Activated T-cell treated with anti-CD3 and anti-CD28 coated beads, Interleukin-2, amount 50 U/mL, for 24 hours (primary cell): ENCODE data around the gene RALGAPA2.

Experiments used
- DNase-seq: peaks from one replicate; pipeline ENCODE4 v3.0.0-alpha.2; 2020
- H3K27ac Mint-ChIP-seq: 2 replicates; pipeline ENCODE4 v1.8.0; 2020; ENCODE audit warnings: mild to moderate bottlenecking, mixed read lengths
- H3K27me3 Mint-ChIP-seq: 2 replicates; pipeline ENCODE4 v1.8.0; 2020; ENCODE audit warnings: mixed read lengths
- H3K36me3 Mint-ChIP-seq: 2 replicates; pipeline ENCODE4 v1.8.0; 2020; ENCODE audit warnings: low read depth, mixed read lengths
- H3K4me1 Mint-ChIP-seq: 2 replicates; pipeline ENCODE4 v1.8.0; 2020; ENCODE audit warnings: low read depth, mixed read lengths
- H3K4me3 Mint-ChIP-seq: 2 replicates; pipeline ENCODE4 v1.8.0; 2020; ENCODE audit warnings: mild to moderate bottlenecking, moderate library complexity, mixed read lengths
- H3K9me3 Mint-ChIP-seq: 2 replicates; pipeline ENCODE4 v1.8.0; 2020; ENCODE audit warnings: mixed read lengths

RALGAPA2 gene

DNA sequence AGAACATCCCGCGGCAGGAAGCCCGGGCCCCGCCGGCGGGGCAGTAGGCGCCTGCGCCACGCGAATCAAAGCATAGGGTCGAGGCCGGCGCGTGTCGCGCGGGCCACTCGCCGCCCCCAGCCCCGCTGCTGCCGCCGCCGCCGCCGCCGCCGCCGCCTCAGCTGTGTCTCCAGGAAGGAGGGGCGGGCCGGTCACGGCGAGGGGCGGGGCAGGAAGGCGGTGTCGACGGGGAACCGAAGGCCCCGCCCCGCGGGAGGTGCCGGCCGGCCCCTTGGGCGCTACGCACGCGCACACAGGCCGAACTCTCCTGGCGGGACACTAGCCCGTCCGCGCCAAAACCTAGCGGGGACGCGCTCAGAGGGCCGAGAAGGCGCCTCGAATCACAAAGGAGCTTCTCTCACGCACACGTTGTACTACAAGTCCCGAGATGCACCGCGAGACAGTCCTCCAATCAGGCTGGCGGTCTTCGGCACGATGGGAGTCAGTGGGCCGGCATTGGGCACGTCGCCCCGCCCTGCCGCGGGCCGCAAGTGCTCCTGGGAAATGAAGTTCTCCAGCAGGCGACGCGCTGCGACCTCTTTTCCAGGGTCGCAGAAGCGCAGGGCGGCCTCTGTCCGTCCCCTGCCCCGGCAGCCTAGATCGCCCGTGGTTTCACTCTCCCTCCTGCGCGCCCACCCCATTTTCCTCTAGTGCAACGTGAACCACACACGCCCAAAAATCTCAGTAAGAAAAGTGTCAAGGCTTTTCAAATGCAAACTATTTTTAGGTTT is at the start of gene RALGAPA2:
Gene RALGAPA2 (minus strand): TSS at position 171 of the 770 bp plus-strand sequence. CDS start 164 bp downstream, at position 7.
- Mint-ChIP-seq H3K36me3 (peaks cover 15% of the 10 kb centered on the region), H3K9me3 (peaks cover 2% of the 10 kb centered on the region), H3K27me3 (no peaks in the 10 kb centered on the region), H3K4me1 (peaks cover 38% of the 10 kb centered on the region), H3K4me3 (peak within 1 kb of the TSS; percentile 86), H3K27ac (peak within 1 kb of the TSS; percentile 97)
- peak; percentile 98 for DNase-seq

DNA sequence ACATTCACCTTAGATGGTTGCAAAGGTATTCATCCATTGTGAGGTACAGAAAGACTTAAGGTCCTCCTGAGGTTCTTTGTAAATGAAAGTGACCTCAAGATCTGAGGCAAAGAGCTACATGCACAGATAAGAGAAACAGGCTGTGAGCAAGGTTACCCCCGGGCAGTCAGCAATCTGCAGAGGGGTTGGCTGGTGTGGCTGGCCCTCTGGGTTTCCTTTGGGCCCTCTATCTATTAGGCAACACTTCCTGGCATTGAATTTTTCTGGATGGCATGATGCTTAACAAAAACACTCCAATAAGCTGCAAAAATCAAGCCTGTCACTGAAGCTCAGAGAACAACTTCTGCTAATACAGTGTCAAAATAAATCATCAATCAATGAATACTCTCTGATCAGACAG is 48.9 kb upstream of the RALGAPA2 start:
- Mint-ChIP-seq H3K27ac (no peak overlapping the region), H3K36me3 (no peaks in the 10 kb centered on the region), H3K4me3 (no peak overlapping the region), H3K27me3 (peaks cover 21% of the 10 kb centered on the region), H3K4me1 (no peaks in the 10 kb centered on the region), H3K9me3 (no peaks in the 10 kb centered on the region)
- no peak for DNase-seq

DNA sequence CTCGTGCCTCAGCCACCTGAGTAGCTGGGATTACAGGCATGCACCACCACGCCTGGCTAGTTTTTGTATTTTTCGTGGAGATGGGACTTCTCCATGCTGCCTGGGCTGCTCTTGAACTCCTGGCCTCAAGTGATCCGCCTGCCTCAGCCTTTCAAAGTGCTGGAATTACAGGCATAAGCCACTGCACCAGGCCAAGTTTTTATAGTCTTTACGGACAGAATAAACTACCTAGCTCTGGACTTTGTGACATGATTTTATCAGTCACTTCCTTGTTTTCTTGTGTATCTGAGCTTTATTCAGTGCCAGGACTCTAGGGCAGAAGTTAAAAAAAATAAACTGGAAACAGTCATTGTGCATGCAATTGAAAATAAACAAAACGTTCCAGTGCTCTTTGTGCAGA is 46.7 kb upstream of the RALGAPA2 start:
- H3K9me3 Mint-ChIP-seq = no peaks in the 10 kb centered on the region
- DNase-seq = no peak
- no peak overlapping the region for H3K27ac Mint-ChIP-seq
- H3K4me1 Mint-ChIP-seq = peaks cover 3% of the 10 kb centered on the region
- peaks cover 21% of the 10 kb centered on the region for H3K27me3 Mint-ChIP-seq
- H3K36me3 Mint-ChIP-seq = no peaks in the 10 kb centered on the region
- no peak overlapping the region for H3K4me3 Mint-ChIP-seq

GRCh38 chr20:20755674-20756319 is 43.4 kb upstream of the RALGAPA2 start:
- Mint-ChIP-seq H3K4me1 (peaks cover 3% of the 10 kb centered on the region), H3K27me3 (peaks cover 9% of the 10 kb centered on the region), H3K27ac (no peak overlapping the region), H3K36me3 (no peaks in the 10 kb centered on the region), H3K9me3 (no peaks in the 10 kb centered on the region), H3K4me3 (no peak overlapping the region)
- DNase-seq = no peak

GRCh38 chr20:20755231-20755630 is 42.8 kb upstream of the RALGAPA2 start:
- no peak for DNase-seq
- peaks cover 9% of the 10 kb centered on the region for H3K27me3 Mint-ChIP-seq
- H3K36me3 Mint-ChIP-seq = no peaks in the 10 kb centered on the region
- no peak overlapping the region for H3K27ac Mint-ChIP-seq
- peaks cover 3% of the 10 kb centered on the region for H3K4me1 Mint-ChIP-seq
- no peak overlapping the region for H3K4me3 Mint-ChIP-seq
- H3K9me3 Mint-ChIP-seq = no peaks in the 10 kb centered on the region

DNA sequence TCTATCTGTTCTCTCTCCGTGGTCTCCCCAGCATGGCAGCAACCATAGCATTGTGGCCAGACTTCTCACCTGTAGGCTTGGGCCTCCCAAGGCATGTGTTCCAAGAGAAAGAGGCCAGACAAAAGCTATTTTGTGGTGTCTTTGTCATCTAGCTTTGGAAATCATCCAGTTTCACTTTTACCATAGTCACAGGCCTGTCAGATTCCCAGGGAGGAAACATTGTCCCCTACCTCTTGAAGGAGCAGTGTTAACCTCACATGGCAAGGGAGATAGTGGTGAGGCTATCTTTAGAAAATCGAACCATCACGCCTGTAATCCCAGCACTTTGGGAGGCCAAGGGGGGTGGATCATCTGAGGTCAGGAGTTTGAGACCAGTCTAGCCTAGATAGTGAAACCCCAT is 42.3 kb upstream of the RALGAPA2 start:
- Mint-ChIP-seq H3K4me1 (peaks cover 3% of the 10 kb centered on the region), H3K36me3 (no peaks in the 10 kb centered on the region), H3K4me3 (no peak overlapping the region)

GRCh38 chr20:20752712-20753111 is 40.3 kb upstream of the RALGAPA2 start:
- Mint-ChIP-seq H3K36me3 (no peaks in the 10 kb centered on the region), H3K27ac (no peak overlapping the region), H3K4me1 (peaks cover 3% of the 10 kb centered on the region), H3K4me3 (no peak overlapping the region), H3K9me3 (peaks cover 10% of the 10 kb centered on the region), H3K27me3 (peaks cover 5% of the 10 kb centered on the region)
- no peak for DNase-seq

More for the DNA sequence above, 42.3 kb upstream of the RALGAPA2 start:
- Mint-ChIP-seq H3K27me3 (peaks cover 9% of the 10 kb centered on the region), H3K9me3 (peaks cover 2% of the 10 kb centered on the region), H3K27ac (no peak overlapping the region)
- DNase-seq = no peak

DNA sequence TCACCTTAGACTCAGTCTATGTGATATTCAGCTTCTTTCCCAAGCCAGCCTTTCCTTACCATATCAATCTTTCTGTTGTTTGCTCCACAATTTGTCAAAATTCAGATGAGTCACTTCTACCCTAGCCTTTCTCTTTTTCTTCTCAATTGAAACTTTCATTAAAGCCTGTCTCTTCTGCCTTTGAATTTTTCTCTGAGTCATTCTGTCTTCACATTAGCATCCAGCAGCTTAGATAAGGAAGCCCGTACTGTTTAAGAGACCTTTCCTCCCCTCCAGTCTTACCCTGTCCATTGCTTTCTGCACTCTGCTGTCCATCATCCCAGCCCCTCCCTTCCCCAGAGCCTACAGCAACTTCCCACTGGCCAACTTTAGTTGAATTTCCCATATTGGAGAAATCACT is 34.9 kb upstream of the RALGAPA2 start:
- Mint-ChIP-seq H3K27ac (no peak overlapping the region), H3K4me1 (no peaks in the 10 kb centered on the region), H3K27me3 (peaks cover 31% of the 10 kb centered on the region), H3K36me3 (no peaks in the 10 kb centered on the region), H3K9me3 (peaks cover 10% of the 10 kb centered on the region), H3K4me3 (no peak overlapping the region)
- no peak for DNase-seq

- no peak overlapping the region for H3K4me3 Mint-ChIP-seq
- peaks cover 40% of the 10 kb centered on the region for H3K27me3 Mint-ChIP-seq
- peaks cover 7% of the 10 kb centered on the region for H3K9me3 Mint-ChIP-seq
- DNase-seq = no peak
- no peaks in the 10 kb centered on the region for H3K36me3 Mint-ChIP-seq
- no peak overlapping the region for H3K27ac Mint-ChIP-seq
- H3K4me1 Mint-ChIP-seq = no peaks in the 10 kb centered on the region
Observed at GRCh38 chr20:20744170-20744725, 31.8 kb upstream of the RALGAPA2 start.

DNA sequence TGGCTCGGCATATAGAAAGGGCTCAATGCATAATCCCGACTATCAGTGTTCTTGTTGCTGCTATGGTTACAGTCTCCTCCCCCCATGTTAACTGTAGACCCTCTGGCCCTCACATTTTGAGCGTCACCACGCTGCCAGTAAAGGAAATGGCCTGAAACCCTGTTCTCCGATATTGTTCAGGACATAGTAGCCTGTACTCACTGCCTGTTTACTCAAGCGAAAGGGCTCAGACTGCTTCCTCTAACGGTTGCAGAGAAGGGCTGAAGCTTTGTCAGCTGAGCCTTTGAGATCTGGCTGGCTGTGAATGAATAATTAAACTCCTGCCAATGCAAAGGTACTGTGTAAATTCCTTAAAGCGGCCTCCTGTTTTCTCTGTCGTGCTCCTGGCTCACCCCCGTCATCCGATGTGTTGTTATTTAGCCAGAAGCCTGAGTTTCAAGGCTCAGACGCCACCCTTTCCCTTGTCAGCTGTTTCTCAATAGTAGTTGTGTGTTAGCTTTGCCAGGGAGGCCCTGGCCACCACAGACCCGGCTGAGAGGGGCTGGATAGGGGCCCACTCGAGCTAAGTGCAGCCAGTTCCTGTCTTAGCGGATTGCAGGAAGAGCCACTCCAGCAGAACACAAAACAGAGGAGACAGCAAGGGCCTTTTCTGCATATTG is 31.2 kb upstream of the RALGAPA2 start:
- peaks cover 42% of the 10 kb centered on the region for H3K27me3 Mint-ChIP-seq
- H3K9me3 Mint-ChIP-seq = peaks cover 1% of the 10 kb centered on the region
- no peaks in the 10 kb centered on the region for H3K36me3 Mint-ChIP-seq
- H3K27ac Mint-ChIP-seq = no peak overlapping the region
- no peak overlapping the region for H3K4me3 Mint-ChIP-seq
- H3K4me1 Mint-ChIP-seq = no peaks in the 10 kb centered on the region
- DNase-seq = no peak

- Mint-ChIP-seq H3K9me3 (no peaks in the 10 kb centered on the region), H3K4me1 (peaks cover 3% of the 10 kb centered on the region), H3K36me3 (no peaks in the 10 kb centered on the region), H3K27ac (no peak overlapping the region), H3K4me3 (no peak overlapping the region), H3K27me3 (peaks cover 49% of the 10 kb centered on the region)
- no peak for DNase-seq
Observed at GRCh38 chr20:20741087-20742045, 28.9 kb upstream of the RALGAPA2 start.

DNA sequence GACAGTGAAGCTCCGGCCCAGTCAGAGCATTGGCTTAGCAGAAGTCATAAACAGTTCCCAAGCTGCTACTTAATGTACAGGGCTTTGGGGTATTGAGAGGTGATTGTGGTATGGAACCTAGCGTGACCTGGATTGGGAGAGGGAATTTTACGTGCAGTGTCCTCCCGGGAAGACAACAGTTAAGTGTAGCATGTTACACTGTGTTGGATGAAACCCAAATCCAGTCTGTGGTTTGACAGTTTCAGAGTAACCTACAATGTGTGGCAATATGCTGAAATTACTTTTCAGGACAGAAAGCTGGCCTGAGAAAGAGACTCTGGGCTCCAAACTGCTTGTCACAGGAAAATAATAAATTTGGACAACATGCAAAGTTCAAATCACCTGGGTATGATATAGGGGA is 28.1 kb upstream of the RALGAPA2 start:
- H3K27ac Mint-ChIP-seq = no peak overlapping the region
- H3K36me3 Mint-ChIP-seq = no peaks in the 10 kb centered on the region
- H3K4me1 Mint-ChIP-seq = peaks cover 3% of the 10 kb centered on the region
- no peaks in the 10 kb centered on the region for H3K9me3 Mint-ChIP-seq
- H3K27me3 Mint-ChIP-seq = peaks cover 50% of the 10 kb centered on the region
- H3K4me3 Mint-ChIP-seq = no peak overlapping the region
- DNase-seq = no peak

DNA sequence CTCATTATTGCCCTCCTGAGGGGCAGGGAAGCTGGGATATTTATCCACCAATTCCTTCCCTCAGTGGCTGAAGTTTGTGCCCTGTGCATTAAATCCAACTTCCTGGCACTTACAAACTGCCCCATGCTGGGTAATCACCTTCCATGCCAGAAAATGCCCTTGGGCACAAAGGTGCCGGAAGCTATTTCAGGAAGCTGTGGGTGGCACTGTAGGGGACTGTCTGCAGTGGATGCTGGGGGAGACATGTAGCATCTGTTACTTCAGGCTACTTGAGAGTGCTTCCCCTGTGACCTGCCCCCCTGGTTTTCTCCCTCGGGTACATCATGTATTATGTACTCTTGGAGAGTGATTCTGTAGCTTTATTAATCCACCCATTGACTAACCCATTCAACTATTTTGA is 24.7 kb upstream of the RALGAPA2 start:
- Mint-ChIP-seq H3K27ac (no peak overlapping the region), H3K36me3 (no peaks in the 10 kb centered on the region), H3K9me3 (no peaks in the 10 kb centered on the region), H3K27me3 (peaks cover 23% of the 10 kb centered on the region), H3K4me1 (peaks cover 18% of the 10 kb centered on the region), H3K4me3 (no peak overlapping the region)
- no peak for DNase-seq

DNA sequence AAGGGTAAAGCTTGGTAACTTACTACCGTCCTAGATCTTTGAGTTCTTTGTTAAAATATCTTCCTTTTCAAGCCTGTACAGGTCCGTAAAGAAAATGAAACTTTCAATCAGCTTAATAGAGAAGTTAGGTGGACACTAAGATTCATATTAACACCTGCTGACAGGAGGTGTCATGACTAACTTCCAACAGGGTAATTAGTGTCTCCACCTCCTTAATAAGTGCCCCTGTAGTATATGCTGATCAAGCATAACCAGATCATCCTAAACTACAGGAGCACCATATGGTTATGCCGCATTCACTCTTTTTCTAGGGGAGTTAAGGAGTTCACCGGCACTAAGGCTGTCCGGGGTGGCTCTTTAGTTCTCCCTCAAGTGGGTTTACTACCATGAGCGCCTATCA is 23.9 kb upstream of the RALGAPA2 start:
- Mint-ChIP-seq H3K36me3 (no peaks in the 10 kb centered on the region), H3K9me3 (no peaks in the 10 kb centered on the region), H3K27me3 (peaks cover 17% of the 10 kb centered on the region), H3K4me3 (no peak overlapping the region), H3K27ac (no peak overlapping the region), H3K4me1 (peaks cover 19% of the 10 kb centered on the region)
- DNase-seq = no peak
